DOHH2 (cell line): ENCODE results near the gene NRL.

Experiments
- EZH2phosphoT487 ChIP-seq: fragments of 200-600 bp; sonication (generic); IDR thresholded peaks from 2 replicates; pipeline ENCODE4 v1.6.1; 2017; ENCODE audit warnings: borderline replicate concordance, mild to moderate bottlenecking, antibody characterized with exemption, low read length, moderate library complexity, mixed read lengths
- TF ChIP-seq, protein P1 (sequence below): fragments of 200-600 bp; sonication (generic); IDR thresholded peaks from one replicate; pipeline ENCODE4 v1.5.1; 2014; ENCODE audit warnings: antibody characterized with exemption, mild to moderate bottlenecking, low read depth, low read length; ENCODE audit not compliant: poor library complexity, severe bottlenecking

DNA sequence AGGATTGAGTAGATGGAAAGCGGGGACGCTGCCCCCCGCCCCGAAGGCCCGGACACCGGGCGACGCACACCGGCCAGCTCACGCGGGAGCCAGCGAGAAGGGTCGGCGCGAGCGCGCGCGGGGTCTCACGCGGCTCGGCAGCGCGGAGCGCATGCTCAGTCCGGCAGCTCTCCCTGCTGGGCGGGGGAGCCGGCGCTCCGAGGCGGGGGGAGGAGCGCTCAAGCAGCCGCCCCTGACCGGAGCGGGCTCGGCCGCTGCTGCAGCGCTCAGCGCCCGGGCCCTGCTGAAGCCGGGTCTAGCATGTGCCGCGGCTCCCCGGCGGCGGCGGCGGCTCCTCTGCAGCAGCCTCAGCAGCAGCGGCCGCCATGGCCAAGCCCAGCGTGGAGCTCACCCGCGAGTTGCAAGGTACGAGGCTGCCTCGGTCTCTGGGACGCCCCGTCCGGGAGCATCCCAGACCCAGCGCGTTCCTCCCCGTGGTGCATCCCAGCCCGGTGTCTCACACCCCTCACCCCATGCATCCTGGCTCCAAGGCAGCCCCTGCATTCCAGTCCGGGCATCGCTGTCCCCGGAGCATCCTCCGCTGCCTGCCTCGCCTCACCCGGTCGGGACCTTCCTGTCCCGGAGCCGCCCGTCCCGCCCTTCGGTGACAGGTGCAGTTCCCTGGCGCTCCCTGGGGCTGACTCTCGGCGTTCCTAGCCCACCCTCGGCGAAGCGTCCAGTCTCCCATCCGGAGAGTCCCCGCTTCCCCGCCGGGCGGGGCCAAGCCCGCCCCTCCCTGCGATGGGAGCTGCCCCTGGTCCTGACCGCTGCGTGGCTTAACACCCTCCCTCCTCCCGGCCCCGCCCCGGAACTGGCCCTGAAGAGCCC lies 62.7 kb downstream of the NRL start, which contains the start of gene CARMIL3:
- TF ChIP-seq, protein P1, sequence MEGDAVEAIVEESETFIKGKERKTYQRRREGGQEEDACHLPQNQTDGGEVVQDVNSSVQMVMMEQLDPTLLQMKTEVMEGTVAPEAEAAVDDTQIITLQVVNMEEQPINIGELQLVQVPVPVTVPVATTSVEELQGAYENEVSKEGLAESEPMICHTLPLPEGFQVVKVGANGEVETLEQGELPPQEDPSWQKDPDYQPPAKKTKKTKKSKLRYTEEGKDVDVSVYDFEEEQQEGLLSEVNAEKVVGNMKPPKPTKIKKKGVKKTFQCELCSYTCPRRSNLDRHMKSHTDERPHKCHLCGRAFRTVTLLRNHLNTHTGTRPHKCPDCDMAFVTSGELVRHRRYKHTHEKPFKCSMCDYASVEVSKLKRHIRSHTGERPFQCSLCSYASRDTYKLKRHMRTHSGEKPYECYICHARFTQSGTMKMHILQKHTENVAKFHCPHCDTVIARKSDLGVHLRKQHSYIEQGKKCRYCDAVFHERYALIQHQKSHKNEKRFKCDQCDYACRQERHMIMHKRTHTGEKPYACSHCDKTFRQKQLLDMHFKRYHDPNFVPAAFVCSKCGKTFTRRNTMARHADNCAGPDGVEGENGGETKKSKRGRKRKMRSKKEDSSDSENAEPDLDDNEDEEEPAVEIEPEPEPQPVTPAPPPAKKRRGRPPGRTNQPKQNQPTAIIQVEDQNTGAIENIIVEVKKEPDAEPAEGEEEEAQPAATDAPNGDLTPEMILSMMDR = no peak
- no peak for TF ChIP-seq EZH2phosphoT487
